ENCODE measurements around the gene PIGH. TPM values are rescaled to one million over a fixed set of nuclear protein-coding genes. Genes with fewer than 3 reads are reported as not detected.

Gene PIGH
- total RNA-seq, 2 donors from 2014 or later, result 4.5 to 7.5 TPM

DNA sequence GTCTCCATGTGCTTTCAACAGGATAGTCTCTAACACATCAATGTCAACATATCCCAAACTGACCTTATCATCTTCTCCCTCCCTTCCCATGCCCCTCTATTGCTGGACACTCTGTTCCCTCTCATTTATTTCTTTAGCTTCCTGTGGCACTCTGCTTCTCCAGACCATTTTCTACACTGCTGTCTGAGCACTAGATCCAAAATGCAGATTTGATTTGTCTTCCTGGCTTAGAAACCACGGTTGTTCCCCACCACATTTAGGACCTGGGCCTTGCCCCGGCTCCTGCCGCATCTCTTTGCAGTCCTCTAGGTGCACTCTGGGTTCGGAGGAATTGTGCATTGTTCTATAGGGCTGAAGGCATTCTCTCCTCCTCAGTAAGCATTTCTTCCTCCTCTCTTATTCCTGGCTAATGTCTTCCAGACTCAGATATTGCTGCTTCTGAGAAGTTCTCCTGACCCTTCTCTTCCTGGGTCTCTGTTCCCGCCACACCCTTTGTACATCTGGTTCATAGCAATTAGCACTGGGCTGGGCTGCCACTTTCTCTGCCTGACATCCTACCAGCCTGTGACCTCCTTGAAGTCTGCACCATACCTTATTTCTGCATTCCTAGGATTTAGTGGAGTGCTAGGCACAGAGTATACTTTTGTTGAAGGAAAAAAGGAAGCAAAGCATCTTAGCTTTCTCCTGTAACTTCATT, 33.5 kb upstream of the PIGH start:
- DNase-seq, result no peak
- no peaks in the 10 kb centered on the region for H3K9me3 Mint-ChIP-seq
- no peaks in the 10 kb centered on the region for H3K4me1 ChIP-seq (ENCODE audit: control insufficient read depth, insufficient read depth, low read length)
- no peak overlapping the region for H3K4me3 ChIP-seq (ENCODE audit: low read length)
- peaks cover 19% of the 10 kb centered on the region for H3K36me3 Mint-ChIP-seq (ENCODE audit: low read depth)
- H3K27me3 ChIP-seq (ENCODE audit: control insufficient read depth, insufficient read depth, low read length, poor library complexity, severe bottlenecking), result no peaks in the 10 kb centered on the region
- H3K4me1 Mint-ChIP-seq, result no peaks in the 10 kb centered on the region
- no peak overlapping the region for H3K27ac ChIP-seq (ENCODE audit: low read depth, low read length)
- WGBS, 2 experiments (ENCODE audit: insufficient coverage in 1 of 2, insufficient read length in 1 of 2), result 91 to 96% methylated on average over 4 to 5 of the region's 5 CpGs
- H3K27ac Mint-ChIP-seq, result no peak overlapping the region
- H3K4me3 Mint-ChIP-seq, result no peak overlapping the region
- no peak overlapping the region for H3K9ac ChIP-seq (ENCODE audit: extremely low read depth, low read length, poor library complexity, severe bottlenecking)
- no peaks in the 10 kb centered on the region for H3K9me3 ChIP-seq (ENCODE audit: control insufficient read depth, low read length)
- no peaks in the 10 kb centered on the region for H3K27me3 Mint-ChIP-seq (ENCODE audit: insufficient read depth)
- H3K36me3 ChIP-seq (ENCODE audit: control insufficient read depth, insufficient read depth, low read length), result no peaks in the 10 kb centered on the region
- TF ChIP-seq, protein P1, sequence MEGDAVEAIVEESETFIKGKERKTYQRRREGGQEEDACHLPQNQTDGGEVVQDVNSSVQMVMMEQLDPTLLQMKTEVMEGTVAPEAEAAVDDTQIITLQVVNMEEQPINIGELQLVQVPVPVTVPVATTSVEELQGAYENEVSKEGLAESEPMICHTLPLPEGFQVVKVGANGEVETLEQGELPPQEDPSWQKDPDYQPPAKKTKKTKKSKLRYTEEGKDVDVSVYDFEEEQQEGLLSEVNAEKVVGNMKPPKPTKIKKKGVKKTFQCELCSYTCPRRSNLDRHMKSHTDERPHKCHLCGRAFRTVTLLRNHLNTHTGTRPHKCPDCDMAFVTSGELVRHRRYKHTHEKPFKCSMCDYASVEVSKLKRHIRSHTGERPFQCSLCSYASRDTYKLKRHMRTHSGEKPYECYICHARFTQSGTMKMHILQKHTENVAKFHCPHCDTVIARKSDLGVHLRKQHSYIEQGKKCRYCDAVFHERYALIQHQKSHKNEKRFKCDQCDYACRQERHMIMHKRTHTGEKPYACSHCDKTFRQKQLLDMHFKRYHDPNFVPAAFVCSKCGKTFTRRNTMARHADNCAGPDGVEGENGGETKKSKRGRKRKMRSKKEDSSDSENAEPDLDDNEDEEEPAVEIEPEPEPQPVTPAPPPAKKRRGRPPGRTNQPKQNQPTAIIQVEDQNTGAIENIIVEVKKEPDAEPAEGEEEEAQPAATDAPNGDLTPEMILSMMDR (conservative IDR thresholded peaks at IDR 0.05), result no peak

DNA sequence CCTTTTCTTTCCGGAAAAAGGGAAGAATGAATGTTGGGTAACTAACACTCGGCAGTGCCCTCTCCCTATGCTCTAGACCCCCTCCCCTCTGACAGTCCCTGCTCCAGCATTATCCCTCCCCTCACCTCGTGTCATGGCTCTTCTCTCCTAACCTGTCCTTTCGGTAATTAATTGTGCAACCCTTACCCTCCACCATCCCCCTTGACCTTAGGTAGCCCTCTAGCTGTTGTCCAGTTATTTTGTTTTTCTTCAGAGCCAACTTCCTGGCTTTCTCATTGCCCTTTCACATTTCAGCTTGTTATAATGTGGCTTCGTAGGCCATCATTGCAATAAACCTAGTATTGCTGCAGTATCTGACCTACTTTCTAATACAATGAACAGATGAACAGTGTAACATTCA, 30.9 kb upstream of the PIGH start:
- Mint-ChIP-seq H3K27ac (no peak overlapping the region), H3K4me1 (no peaks in the 10 kb centered on the region), H3K36me3 (ENCODE audit: low read depth) (peaks cover 19% of the 10 kb centered on the region), H3K4me3 (no peak overlapping the region), H3K27me3 (ENCODE audit: insufficient read depth) (no peaks in the 10 kb centered on the region), H3K9me3 (no peaks in the 10 kb centered on the region)
- Histone ChIP-seq H3K36me3 (ENCODE audit: control insufficient read depth, insufficient read depth, low read length) (no peaks in the 10 kb centered on the region), H3K4me1 (ENCODE audit: control insufficient read depth, insufficient read depth, low read length) (no peaks in the 10 kb centered on the region), H3K9me3 (ENCODE audit: control insufficient read depth, low read length) (no peaks in the 10 kb centered on the region), H3K27me3 (ENCODE audit: control insufficient read depth, insufficient read depth, low read length, poor library complexity, severe bottlenecking) (no peaks in the 10 kb centered on the region), H3K9ac (ENCODE audit: extremely low read depth, low read length, poor library complexity, severe bottlenecking) (no peak overlapping the region), H3K27ac (ENCODE audit: low read depth, low read length) (no peak overlapping the region), H3K4me3 (ENCODE audit: low read length) (no peak overlapping the region)
- TF ChIP-seq, protein P1 (conservative IDR thresholded peaks at IDR 0.05), result no peak
- 93 to 97% methylated on average over 4 to 5 of the region's 5 CpGs for WGBS, 2 experiments (ENCODE audit: insufficient coverage in 1 of 2, insufficient read length in 1 of 2)
- no peak for DNase-seq

DNA sequence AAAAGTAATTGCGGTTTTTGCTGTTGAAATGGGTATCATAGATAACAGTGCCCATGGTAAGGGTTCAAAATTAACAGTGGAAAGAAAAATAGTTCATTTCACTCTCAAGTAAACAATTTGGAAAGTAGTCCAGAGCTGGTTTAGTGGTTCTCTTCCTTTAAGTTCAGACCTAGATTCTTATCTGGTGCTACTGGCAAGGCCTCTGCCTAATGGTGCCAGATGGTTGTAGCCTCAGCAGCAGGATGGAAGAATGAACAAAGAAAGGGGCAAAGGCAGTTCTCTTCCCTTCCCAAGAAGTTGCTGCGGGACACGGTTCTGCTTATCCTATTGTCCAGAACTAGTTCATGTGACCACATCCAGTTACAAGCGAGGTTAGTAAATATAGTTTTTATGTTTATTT, 30.1 kb upstream of the PIGH start:
- no peaks in the 10 kb centered on the region for H3K4me1 Mint-ChIP-seq

More for the DNA sequence above, 30.1 kb upstream of the PIGH start:
- H3K9me3 Mint-ChIP-seq, result no peaks in the 10 kb centered on the region
- DNase-seq, result no peak
- H3K4me1 ChIP-seq (ENCODE audit: control insufficient read depth, insufficient read depth, low read length), result no peaks in the 10 kb centered on the region
- no peak overlapping the region for H3K27ac Mint-ChIP-seq
- TF ChIP-seq, protein P1 (conservative IDR thresholded peaks at IDR 0.05), result no peak
- H3K9ac ChIP-seq (ENCODE audit: extremely low read depth, low read length, poor library complexity, severe bottlenecking), result no peak overlapping the region
- no peaks in the 10 kb centered on the region for H3K27me3 ChIP-seq (ENCODE audit: control insufficient read depth, insufficient read depth, low read length, poor library complexity, severe bottlenecking)
- H3K27me3 Mint-ChIP-seq (ENCODE audit: insufficient read depth), result no peaks in the 10 kb centered on the region
- no peak overlapping the region for H3K4me3 ChIP-seq (ENCODE audit: low read length)
- H3K4me3 Mint-ChIP-seq, result no peak overlapping the region
- WGBS, 2 experiments (ENCODE audit: insufficient coverage in 1 of 2, insufficient read length in 1 of 2), result 88 to 97% methylated on average over 3 to 4 of the region's 4 CpGs
- no peak overlapping the region for H3K27ac ChIP-seq (ENCODE audit: low read depth, low read length)
- peaks cover 20% of the 10 kb centered on the region for H3K36me3 Mint-ChIP-seq (ENCODE audit: low read depth)
- no peaks in the 10 kb centered on the region for H3K9me3 ChIP-seq (ENCODE audit: control insufficient read depth, low read length)
- H3K36me3 ChIP-seq (ENCODE audit: control insufficient read depth, insufficient read depth, low read length), result no peaks in the 10 kb centered on the region
